HG03520 (cell line): Measurements from ENCODE around the gene RPL29.

ENCODE experiments used
- ATAC-seq: cut with Tn5 transposase; IDR thresholded peaks from one replicate; pipeline ENCODE4 v1.9.1; 2021; ENCODE audit warnings: mild to moderate bottlenecking, moderate library complexity; ENCODE audit not compliant: unreplicated experiment

RPL29 gene

DNA sequence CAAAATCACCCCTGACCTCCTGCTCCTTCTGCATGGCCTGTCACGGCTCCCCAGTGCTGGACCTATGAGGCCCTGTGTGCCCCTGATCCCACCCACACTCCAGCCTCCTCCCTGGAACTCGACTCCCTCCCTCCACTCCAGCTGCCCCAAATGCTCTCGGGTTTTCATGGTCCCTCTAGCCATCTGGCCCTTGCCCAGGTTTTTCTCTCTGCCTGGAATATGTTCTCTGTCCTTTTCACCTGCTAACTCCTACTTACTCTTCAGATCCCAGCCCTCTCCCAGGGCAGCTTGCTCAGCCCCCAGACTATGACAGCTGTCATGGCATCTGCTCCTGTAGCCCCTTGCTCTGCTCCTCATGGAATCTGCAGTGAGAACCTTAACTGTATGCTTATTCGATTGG, 30.3 kb upstream of the RPL29 start:
- ATAC-seq = no peak

DNA sequence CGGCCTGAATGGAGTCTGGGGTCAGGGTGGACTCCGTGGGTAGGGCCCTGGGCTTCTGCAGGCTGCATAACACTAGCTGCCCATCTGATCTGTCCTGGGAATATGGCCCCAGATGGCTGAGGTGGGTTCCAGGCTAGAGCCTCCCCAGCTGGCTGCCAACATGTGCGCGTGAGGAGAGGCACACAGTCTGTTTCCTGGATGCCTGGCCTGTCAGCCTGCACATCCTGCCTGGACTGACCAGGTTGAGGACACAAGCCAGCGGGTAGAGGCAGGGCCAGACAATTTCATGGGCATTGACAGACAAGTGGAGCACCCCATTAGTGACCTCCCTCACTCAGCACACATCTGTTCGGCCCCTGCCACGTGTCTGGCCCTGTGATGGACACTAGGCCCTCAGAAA, 29.8 kb upstream of the RPL29 start:
- ATAC-seq = no peak

DNA sequence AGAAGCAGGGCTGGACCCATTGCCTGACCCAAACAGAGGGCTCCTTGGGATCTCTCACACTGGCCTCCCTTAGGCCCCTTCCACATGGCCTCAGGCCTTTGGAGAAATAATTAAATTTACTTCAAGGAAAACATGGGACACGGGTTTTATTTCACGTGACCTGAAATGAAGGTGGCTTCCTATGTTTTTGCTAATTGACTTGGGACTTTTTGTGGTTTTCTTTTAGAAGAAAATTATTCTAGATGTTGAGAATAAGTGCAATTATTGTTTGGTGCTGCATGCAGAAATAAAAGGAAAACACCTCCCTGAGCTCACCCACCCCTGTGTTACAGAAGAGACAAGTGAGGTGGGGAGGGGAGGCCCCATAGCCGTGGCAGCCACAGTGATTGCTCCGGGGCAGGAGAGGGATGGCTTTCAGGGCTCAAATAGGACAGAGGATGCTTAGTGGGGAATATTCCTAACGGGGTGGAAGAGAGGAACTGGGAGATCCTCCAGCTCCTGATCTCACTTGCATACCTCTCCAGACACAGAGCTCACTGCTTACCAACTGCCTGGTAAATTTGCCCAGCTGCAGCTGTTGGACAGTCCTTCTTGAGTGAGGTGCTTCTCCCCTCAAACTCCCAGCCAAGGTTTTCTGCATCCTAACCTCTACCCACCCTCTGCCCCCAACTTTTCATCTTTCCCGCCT, 29.2 kb upstream of the RPL29 start:
- no peak for ATAC-seq

DNA sequence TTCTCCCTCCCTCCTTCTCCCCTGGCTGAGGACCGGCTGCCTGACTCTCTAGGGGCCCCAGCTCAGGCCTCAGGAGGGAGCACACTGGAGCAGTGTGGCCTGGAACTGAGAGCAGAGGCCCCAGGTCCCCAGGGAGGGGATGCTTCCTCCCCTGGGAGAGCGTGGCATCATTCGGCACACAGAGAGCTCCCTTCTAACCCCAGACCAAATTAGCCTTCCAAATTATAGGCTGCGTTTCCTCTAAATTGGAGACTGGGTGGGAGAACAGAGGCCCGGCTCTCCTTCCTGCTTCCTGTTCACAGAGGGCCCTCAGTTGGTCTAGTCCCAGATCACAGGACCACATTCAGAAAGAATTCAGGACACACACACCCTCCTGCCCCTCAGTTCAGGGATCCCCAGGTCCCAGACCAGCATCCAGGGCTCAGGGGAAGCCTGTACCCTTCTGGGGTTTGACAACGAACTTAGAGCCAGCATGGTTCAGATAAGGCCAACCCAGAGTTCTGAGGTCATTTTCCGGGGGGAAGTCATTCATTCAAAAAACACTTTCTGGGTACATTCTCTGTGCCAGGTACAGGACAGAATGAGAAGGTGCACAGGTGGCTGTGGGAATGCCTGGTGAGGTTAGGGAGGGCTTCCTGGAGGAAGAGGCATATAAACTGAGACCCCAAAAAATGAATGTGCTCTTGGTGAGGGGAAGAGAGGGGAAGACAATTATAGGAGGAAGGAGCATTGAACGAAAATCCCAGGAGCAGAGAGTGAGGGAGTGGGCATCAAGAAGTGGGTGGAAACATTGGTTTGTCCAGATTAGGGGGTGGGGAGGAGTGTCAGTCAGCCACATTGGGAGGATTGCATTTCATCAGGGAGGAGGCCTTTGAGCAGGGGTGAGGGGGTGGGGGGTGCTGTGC, 28.4 kb upstream of the RPL29 start:
- no peak for ATAC-seq

DNA sequence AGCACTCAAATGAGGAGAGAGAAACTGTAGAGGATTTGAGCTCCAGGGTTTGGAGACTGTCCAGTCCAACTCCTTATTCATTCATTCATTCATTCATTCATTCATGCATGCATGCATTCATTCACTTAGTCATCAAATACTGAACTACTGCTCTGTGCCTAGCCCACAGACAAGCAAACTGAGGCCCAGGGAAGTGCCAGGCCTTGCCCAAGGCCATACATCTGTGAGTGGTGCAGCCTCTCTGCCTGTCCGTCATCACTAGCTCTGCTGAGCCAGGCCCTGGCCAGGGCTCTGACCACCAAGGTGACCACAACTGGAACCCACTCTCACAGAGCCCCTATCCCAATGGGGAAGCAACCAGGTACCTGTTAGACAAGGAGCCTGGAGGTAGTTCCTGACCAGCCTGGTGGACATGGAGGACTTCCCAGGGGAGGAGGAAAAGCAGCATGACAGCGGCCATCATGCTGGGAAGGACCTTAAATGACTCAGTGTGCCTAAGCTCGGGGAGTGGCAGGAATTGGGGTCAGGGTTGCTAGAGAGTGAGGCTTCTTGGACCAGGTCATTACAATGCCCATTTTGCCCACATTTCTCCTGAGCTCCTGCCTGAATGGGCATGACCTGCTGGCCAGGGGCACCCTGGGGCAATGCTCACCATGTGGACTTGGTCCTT, 27.5 kb upstream of the RPL29 start:
- no peak for ATAC-seq

DNA sequence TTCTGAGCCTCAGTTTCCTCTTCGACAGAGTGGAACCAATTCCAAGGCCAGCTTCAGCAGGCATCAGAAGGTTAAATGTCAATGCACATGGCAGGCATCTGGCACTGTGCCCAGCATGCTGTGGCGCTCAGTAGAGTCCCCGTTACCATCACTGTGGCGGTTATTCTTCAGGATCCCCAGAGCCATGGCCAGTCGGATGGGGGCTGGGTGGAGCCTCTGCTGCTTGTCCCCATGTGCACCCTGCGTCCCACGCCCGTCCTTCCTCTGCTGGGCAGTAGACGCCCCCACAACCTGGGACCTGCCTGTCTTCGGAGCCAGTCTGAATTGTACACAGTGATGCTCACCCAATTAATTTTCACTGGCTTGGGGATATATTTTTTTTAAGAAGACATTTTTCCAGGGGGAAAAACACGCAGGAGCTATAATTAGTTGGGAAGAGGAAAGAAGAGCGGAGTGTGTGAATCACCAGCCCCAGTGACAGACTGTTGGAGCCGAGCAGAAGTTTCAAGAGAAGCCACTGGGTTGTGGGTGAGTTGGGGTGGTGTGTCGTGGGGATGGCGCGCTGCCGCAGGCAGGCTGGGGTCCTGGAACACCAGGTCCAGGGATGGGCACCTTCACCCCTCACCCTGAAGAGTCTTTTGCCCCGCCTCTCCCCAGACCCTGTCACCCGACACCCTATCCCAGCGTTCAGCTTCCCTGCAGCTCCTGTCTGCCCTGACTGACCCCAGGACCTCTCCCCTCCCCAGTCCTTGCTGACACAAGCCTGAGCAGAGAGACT, 26.8 kb upstream of the RPL29 start:
- no peak for ATAC-seq

DNA sequence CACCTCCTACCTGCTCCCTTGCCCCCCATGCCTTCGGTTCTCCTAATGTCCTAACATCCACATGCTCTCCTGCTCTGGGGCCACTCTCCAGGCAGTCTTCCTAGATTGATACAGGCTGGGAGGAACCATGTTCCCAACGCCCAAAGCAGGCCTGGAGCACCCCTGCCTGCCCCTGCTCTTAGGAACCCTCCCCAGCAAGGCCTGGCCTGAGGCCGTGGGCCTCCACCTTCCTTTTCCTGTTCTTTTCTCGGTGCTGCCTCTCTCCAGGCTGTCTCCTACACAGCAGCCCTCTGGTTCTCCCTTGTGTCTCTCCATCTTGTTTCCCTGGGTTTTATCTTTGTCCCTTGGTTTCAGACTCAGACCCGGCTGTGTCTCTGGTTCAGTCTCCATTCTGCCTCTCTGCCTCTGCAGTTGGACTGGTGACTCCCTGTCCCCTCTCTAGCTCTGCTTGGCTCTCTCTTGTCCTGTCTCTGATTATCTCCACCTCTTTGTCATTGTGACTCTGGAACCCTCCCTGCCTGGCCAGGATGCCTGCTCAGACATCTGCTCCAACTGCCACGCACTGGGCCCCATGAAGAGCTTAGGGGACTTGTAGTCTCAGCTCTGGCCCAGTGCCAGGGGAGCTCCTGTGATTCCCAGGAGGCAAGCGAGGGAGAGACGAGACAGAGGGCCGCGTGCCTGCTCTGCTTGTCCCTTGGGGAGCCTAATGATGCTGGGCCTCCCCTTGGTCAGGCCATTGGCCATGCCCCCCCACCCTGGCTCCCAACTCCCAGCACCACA, 26.0 kb upstream of the RPL29 start:
- no peak for ATAC-seq

DNA sequence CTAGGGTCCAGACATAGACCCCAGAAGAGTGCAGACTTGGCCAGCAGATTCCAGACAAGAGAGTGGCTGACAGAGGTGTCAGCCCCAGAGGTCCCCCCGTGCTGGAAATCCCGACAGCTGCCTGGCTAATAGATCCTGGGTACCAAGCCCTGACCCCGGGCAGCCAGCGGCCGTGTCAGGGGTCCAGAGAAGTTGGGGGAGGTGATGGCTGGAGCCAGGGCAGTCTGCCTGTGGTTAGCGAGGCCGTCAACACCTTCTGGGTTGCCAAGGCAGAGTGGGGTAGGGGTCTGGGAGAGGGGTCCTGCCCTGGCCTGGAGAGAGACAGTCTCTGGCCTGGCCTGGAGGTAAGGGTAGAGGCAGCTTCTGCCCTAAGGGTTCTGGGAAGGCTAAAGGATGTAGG, 25.1 kb upstream of the RPL29 start:
- ATAC-seq = no peak

DNA sequence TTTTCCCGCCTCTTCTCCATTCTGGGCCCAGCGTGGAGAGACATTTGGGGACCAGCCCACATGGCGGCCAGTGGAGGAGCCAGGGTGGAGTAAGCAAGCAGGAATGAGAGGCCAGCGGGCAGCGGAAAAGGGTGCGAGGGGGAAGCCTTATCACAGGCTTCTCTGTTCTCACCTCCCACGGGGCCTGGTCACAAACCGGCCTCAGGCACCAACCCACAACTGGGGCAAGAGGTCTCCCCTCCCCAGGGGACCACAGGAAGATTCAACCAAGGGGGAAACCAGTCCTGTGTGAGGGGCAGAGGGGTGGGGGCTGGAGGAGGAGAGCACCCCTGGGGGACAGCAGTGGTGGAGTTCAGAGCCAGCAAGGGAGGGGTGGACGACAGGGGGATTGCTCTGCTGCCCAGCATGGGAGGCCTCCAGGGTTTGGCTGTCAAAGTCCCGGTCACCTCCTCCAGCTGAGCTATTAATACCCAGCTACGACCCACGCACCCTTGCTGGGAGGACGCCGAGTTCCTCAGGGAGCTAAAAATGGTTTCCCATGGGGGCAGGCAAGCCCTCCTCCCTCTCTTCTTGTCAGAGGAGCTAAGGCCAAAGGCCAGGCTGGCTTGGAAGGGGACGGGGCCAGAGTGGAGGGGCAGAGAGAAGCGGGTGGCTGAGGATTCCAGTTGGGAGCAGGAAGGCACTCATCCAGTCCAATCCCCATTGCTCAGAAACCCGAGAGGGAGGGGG, 23.8 kb upstream of the RPL29 start:
- ATAC-seq = no peak

DNA sequence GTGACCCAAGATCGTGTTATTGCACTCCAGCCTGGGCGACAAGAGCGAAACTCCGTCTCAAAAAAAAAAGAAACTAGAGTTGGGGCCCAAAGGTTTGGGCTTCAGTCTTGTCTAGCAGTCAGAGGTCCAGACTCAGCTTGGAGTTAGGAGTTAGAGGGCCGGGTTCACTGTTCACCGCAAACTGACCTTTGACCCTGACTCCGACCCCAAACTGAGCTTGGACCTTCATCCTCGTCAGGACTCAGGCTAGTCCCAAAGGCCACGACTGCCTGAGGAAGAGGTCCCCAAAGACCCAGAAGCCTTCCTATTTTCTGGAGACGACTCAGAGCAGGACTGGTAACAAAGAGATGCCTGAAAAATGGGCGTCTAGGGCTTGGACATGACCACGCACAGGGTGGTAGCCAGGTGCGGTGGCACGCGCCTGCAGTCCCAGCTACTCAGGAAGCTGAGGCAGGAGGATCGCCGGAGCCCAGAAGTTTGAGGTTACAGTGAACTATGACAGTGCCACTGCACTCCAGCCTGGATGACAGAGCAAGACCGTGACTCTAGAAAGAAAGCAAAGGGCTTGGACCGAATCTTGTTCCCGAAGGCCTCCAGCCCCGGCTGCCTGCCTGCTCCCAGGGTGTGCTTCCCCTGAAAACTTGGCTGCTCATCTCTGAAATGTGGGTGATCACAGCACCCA, 22.8 kb upstream of the RPL29 start:
- ATAC-seq = no peak

DNA sequence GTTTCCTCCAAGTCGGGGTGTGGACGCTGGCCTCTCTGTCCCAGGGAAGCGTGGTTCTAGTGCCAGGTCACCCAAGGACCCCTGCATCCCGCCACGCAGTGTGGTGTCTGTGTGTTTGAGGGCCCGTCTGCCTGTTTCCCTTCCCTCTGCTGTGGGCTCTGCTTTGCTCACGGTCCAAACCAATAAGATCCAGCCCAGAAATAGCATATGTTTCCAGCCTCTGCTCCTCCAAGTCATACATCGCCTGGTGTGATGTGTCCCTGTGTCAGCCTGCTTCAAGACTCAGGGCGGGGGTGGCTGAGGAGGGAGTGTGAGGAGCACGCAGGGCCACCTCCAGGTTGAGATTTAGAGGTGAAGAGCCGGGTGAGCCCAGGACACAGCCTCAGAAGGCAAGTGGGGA, 21.9 kb upstream of the RPL29 start:
- ATAC-seq = no peak

DNA sequence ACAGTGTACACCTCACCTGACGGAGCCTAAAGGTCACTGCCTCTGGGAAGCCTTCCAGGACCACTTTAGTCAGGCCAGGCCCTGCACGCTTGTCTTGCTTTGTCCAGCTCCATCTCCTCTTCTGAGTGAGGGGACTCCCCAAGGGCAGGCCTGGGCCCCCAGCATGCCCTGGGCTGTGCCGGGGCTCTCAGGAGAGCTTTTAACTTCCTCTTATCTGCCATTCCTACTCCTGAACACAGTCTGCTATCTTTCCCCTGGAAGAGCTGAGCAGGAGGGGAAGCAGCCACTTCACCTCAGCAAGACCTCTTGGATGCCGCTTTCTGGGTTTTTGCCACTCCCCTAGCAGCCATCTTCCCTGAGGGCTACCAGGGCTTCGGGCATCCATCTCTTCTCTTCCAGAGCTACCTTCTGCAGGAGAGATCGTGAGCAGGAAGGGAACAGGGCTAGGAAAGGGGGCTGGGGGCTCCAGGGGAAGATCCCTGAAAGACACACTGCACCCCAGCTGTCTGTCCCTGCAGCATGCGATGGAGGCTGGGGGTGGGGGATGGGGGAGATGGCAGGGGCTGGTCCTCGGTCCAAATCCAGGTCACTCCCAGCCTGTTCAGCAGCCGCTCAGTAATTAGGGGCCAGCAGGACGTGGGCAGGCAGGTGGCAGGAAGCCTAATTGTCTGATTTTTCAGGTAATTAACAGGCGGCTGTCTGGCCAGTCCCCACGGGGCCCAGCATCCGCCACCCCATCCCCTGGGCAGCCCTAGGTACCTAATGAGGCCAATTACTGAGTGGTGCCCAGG, 19.9 kb upstream of the RPL29 start:
- ATAC-seq = no peak

DNA sequence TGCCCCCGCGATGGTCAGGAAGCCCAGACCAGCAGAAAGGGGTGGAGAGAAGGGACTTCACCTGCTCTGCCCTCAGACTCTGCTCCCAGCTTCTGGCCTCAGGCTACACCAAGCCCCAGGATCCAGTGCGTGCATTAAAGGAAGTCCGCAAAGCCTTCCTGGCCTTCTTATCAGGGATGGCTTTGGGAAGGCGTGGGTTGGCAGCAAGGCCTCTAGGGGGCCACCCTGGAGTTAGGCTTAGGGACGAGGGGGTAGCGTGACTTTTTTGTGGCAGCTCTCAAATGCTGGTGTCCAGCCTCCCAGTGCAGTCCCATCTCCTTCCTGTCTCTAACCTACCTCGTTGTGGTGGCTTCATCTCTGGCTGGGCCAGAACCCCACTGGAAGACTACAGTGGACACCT, 18.9 kb upstream of the RPL29 start:
- ATAC-seq = no peak

DNA sequence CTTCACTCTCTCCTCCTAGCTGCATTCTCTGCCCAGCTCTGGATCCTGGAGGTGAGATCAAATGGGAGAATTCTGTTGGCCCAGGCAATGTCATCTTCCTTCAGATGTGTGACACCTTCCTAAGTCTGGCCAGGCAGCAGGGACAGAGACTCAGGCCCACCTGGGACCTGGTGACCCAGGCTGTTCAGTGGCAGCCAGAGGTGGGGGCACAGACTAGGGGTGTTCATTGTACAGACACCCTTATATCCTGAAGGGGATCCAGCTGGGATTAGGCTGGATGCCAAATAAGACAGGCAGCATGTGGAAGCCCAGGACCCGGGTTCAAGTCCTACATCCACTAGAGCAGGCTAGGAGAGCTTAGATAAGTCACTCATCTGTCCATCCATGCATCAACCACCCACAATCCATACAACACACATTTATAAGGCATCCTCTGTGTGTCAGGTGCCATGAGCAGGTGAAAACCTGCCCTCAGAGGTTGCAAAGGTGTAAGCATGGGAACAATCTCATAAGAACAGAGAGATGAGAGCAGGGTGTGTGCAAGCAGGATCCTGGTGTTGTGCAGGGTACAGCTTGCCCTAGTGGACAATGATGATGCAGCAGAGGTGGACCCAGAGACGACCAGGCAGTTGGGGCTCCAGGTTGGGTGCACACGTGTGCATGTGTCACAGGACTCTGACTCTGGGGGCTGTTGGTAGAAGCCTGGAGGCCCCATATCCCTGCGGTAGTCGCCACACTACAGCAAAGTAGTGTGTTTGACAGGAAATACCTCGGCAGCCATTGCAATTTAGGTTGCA, 18.3 kb upstream of the RPL29 start:
- no peak for ATAC-seq

DNA sequence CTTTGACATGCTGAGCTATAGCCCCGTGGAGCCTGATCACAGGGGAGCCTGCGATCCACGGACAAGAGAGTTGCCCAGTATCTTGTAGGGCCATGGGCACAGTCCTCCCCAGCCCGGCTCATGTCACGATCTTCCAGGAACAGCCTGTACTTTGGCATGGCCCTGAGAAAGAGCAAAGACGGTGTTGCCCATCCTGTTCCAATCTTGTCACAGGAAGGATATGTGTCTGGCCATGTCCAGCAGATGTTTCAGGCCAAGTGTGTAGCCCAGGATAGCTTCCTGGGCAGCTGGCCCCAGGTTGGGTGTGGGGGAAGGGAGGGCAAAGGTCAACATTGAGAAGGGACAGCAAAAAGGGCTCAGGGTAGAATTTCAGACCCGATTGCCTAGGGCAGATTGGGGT, 17.0 kb upstream of the RPL29 start:
- no peak for ATAC-seq

DNA sequence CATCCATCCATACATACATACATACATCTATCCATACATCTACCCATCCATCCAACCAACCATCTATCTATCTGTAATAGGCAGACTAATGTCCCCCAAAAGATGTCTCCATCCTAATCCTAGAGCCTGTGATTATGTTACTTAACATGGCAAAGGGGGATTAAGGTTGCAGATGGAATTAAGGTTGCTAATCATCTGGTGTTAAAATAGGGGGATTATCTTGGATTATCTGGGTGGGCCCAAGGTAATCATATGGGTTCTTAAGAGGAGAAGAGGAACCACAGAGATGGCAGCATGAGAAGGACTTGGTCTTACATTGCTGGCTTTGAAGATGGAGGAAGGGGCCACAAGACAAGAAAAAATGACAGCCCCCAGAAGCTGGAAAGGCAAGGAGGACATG, 14.7 kb upstream of the RPL29 start:
- ATAC-seq = no peak

DNA sequence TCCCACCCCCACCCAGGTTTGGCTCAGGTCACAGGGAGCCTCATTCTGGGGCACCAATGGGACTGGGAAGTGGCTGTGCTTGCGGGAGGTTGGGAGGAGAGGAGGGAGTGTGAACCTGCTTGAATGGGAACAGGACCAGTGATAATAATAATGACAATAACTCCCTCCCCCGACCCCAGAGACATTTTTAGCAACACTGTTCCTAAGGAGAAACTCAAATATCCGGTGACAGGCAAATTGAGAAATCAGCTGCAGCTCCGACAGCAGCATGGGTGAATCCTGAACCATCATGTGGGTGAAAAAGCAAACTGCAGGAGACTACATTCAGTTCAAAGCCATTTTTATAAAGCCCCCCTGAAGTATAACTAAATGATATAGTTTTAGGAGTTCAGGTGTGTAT, 11.6 kb upstream of the RPL29 start:
- no peak for ATAC-seq

DNA sequence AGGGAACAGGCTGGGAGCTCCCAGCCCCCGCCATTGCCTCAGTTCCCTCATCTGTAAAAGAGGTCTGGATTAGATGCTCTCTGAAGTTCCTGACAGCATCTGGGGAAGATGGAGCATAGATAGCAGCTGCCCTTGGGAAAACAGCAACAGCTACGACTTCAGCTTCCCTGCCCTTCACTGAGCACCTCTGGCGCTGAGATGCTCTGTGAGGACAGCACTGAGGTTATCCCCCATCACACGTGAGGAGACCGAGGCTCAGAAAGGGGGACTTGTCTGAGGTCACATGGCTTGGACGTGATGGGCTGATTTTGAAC, 11.1 kb upstream of the RPL29 start:
- ATAC-seq = no peak
